Measurements from ENCODE around the gene TAF11L13.
"Not testable (repeated sequence)": the region's sequence is repeated elsewhere in the genome, so short reads cannot be mapped to it uniquely, and the experiment has no call there.

The TAF11L13 gene

GRCh38 chr5:17620627-17621026 lies 11.3 kb upstream of the TAF11L13 start:
- H3K4me3 ChIP-seq (ENCODE audit: low read depth, low read length) = no peak overlapping the region
- TF ChIP-seq, protein P1, sequence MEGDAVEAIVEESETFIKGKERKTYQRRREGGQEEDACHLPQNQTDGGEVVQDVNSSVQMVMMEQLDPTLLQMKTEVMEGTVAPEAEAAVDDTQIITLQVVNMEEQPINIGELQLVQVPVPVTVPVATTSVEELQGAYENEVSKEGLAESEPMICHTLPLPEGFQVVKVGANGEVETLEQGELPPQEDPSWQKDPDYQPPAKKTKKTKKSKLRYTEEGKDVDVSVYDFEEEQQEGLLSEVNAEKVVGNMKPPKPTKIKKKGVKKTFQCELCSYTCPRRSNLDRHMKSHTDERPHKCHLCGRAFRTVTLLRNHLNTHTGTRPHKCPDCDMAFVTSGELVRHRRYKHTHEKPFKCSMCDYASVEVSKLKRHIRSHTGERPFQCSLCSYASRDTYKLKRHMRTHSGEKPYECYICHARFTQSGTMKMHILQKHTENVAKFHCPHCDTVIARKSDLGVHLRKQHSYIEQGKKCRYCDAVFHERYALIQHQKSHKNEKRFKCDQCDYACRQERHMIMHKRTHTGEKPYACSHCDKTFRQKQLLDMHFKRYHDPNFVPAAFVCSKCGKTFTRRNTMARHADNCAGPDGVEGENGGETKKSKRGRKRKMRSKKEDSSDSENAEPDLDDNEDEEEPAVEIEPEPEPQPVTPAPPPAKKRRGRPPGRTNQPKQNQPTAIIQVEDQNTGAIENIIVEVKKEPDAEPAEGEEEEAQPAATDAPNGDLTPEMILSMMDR (IDR thresholded peaks at IDR 0.05; ENCODE audit: low read depth, low read length) = no peak

DNA sequence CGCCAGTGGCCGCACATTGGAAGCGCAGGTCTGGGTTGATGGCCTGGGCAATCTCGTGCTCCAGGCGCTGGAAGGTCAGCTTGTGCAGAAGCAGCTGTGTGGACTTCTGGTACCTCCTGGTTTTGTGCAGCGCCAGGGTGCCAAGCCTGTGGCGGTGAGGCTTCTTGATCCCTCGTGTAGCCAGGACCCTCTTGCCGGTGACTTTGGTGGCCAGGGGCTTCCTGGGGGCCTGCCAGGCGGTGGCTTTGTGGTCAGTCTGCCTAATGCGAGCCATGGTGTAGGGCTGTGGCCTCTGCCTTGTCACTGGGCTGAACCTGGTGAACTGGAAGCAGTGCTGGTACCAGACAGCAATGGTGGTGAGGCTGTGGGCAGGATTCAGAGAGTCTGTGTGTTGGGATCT lies 6.2 kb upstream of the TAF11L13 start:
- TF ChIP-seq, protein P1 (IDR thresholded peaks at IDR 0.05; ENCODE audit: low read depth, low read length) = no peak
- H3K4me3 ChIP-seq (ENCODE audit: low read depth, low read length) = no peak overlapping the region

GRCh38 chr5:17634160-17634559 lies 2.3 kb downstream of the TAF11L13 start, which contains the start of gene TAF11L14:
TSS of gene TAF11L14 (plus strand) at chr5:17634460.
- TF ChIP-seq, protein P1 (IDR thresholded peaks at IDR 0.05; ENCODE audit: low read depth, low read length) = no peak
- no peak within 1 kb of the TSS for H3K4me3 ChIP-seq (ENCODE audit: low read depth, low read length)

- H3K4me3 ChIP-seq (ENCODE audit: low read depth, low read length) = not testable (repeated sequence)
Observed at GRCh38 chr5:17649232-17649631, 17.3 kb downstream of the TAF11L13 start.

GRCh38 chr5:17655201-17655759 lies 23.4 kb downstream of the TAF11L13 start:
- H3K4me3 ChIP-seq (ENCODE audit: low read depth, low read length) = not testable (repeated sequence)

DNA sequence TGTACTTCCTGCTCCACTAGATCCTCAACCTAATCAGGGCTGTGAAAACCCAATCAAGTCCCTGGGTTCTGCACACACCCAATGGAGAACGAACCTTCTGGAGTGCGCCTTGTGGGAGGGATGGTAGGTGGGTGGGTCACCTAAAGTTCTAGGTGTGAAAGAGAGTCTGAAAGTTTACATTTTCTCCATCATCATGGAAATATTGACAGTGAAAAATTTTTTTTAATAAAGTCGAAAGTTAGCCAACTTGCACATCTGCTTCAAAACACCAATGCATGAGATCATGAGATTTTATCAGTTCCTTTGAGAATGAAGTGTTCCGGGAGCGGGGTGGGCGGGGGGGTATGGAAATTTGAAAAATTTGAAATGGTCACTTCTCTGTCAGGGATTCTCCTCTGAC lies 24.0 kb downstream of the TAF11L13 start:
- no peak overlapping the region for H3K4me3 ChIP-seq (ENCODE audit: low read depth, low read length)
- TF ChIP-seq, protein P1 (IDR thresholded peaks at IDR 0.05; ENCODE audit: low read depth, low read length) = no peak

DNA sequence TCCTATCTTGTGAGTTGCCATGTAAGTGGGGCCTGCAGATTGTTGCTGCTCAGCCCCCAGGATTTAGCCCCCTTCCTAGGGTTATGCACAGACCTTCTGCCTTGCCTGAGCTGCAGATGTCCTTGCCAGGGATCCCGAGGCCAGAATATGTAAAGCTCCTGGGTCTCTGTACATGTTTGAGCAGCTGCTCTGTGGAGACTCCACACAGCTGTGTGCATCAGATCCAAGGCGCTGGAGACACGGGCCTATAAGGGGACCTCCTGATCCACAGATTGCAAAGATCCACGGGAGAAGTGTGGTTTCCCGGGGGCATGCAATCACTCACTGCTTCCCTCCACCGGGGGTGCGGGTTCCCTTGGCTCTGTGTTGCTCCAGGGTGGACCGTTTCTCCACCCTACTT lies 31.3 kb downstream of the TAF11L13 start:
- no peak overlapping the region for H3K4me3 ChIP-seq (ENCODE audit: low read depth, low read length)
- TF ChIP-seq, protein P1 (IDR thresholded peaks at IDR 0.05; ENCODE audit: low read depth, low read length) = no peak

DNA sequence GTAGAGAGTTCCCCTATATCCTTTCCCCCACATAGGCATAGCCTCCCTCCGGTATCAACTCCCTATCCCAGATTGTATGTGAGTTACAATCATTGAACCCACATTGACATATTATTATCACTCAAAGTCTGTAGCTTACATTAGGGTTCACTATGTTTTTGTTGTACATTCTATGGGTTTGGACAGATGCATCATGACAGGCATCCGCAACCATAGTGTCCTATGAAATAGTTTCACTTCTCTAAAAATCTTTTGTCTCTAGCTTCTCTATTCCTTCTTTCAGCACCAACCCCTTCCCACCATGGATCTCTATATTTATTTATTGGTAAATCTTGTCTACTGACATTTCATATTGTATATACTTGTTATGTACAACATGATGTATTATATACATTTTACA lies 33.9 kb downstream of the TAF11L13 start:
- TF ChIP-seq, protein P1 (IDR thresholded peaks at IDR 0.05; ENCODE audit: low read depth, low read length) = no peak
- no peak overlapping the region for H3K4me3 ChIP-seq (ENCODE audit: low read depth, low read length)

Measured in WI38 (cell line).